Measurements from ENCODE around the gene RAB44. TPM values are rescaled to one million over a fixed set of nuclear protein-coding genes. Genes with fewer than 3 reads are reported as not detected.

The RAB44 gene
- total and polyA plus RNA-seq, 9 of the 15 experiments (the other 6 are each of a cell fraction or from before 2014, with no cell fraction given), result not detected

DNA sequence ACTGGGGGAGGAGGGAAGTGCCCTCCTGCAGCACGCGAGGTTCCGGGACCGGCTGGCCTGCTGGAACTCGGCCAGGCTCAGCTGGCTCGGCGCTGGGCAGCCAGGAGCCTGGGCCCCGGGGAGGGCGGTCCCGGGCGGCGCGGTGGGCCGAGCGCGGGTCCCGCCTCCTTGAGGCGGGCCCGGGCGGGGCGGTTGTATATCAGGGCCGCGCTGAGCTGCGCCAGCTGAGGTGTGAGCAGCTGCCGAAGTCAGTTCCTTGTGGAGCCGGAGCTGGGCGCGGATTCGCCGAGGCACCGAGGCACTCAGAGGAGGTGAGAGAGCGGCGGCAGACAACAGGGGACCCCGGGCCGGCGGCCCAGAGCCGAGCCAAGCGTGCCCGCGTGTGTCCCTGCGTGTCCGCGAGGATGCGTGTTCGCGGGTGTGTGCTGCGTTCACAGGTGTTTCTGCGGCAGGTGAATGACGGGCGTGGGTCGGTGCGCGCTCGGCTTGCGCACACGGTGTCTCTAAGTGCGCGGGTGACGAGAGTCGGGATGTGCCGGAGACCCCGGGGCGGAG lies 19.1 kb upstream of the RAB44 start, which contains the start of gene CDKN1A (continued):
- TF ChIP-seq, protein P1, sequence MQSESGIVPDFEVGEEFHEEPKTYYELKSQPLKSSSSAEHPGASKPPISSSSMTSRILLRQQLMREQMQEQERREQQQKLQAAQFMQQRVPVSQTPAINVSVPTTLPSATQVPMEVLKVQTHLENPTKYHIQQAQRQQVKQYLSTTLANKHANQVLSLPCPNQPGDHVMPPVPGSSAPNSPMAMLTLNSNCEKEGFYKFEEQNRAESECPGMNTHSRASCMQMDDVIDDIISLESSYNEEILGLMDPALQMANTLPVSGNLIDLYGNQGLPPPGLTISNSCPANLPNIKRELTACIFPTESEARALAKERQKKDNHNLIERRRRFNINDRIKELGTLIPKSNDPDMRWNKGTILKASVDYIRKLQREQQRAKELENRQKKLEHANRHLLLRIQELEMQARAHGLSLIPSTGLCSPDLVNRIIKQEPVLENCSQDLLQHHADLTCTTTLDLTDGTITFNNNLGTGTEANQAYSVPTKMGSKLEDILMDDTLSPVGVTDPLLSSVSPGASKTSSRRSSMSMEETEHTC (IDR thresholded peaks at IDR 0.05), result 0 out of 2 replicates have a peak, but pooled peaks have one; percentile 21
- no peak for TF ChIP-seq SREBF1 (IDR thresholded peaks at IDR 0.05; ENCODE audit: borderline replicate concordance, low read depth, low read length)
- peak; percentile 87 to 89 for TF ChIP-seq NRF1 (conservative IDR thresholded peaks at IDR 0.05 in 1 of 2, IDR thresholded peaks at IDR 0.05 in 1 of 2)
- TF ChIP-seq TARDBP (IDR thresholded peaks at IDR 0.05), result peak; percentile 89; the same call in 1 of the 2 replicates
- peak in 1 of 2 experiments; percentile 64; a peak in 1 of 4 replicates for TF ChIP-seq NONO (IDR thresholded peaks at IDR 0.05; ENCODE audit: low read depth in 2 of 2, low read length in 1 of 2)
- TF ChIP-seq CBX2 (IDR thresholded peaks at IDR 0.05; ENCODE audit: insufficient read depth, low read length, poor library complexity, severe bottlenecking), result no peak
- 0 out of 2 replicates have a peak, but pooled peaks have one; percentile 31 for TF ChIP-seq NKRF (IDR thresholded peaks at IDR 0.05; ENCODE audit: borderline replicate concordance)
- TF ChIP-seq HNRNPLL (IDR thresholded peaks at IDR 0.05; ENCODE audit: low read depth, low read length, poor library complexity, severe bottlenecking), result peak; percentile 47
- TF ChIP-seq KAT2B (IDR thresholded peaks at IDR 0.05; ENCODE audit: low read depth, low read length), result no peak
- no peak for TF ChIP-seq ZNF224 (CRISPR knock-in tag; IDR thresholded peaks at IDR 0.05)
- TF ChIP-seq CEBPG (CRISPR knock-in tag; IDR thresholded peaks at IDR 0.05), result no peak
- no peak for TF ChIP-seq CEBPG (tag; conservative IDR thresholded peaks at IDR 0.05 in 1 of 2, IDR thresholded peaks at IDR 0.05 in 1 of 2)
- TF ChIP-seq SFPQ (IDR thresholded peaks at IDR 0.05; ENCODE audit: low read depth, low read length), result no peak
- no peak for TF ChIP-seq ZNF280B (CRISPR knock-in tag; IDR thresholded peaks at IDR 0.05)
- TF ChIP-seq ARID1B (IDR thresholded peaks at IDR 0.05), result no peak
- no peak for TF ChIP-seq KHSRP (IDR thresholded peaks at IDR 0.05)
- TF ChIP-seq GTF2B (IDR thresholded peaks at IDR 0.05; ENCODE audit: extremely low read depth, insufficient read length), result no peak
- TF ChIP-seq CBFB (CRISPR knock-in tag; IDR thresholded peaks at IDR 0.05), result no peak
- TF ChIP-seq SRSF1 (IDR thresholded peaks at IDR 0.05; ENCODE audit: low read depth, low read length), result no peak

Data from K562 (cell line).